A673 (cell line): ENCODE data around the gene WIPF3. TPM values are rescaled to one million over a fixed set of nuclear protein-coding genes. Genes with fewer than 3 reads are reported as not detected.

ENCODE experiments used
- Bru-seq: library from RNA; stranded (reverse); fragments of 400-500 nt; gene quantifications from one replicate; lab custom pipeline; 2021; lab: Mats Ljungman, UMichigan
- BruChase-seq, 2 experiments: library from RNA; stranded (reverse); fragments of 400-500 nt; gene quantifications; one replicate each; lab custom pipeline; 2021; lab: Mats Ljungman, UMichigan
- BruUV-seq: library from RNA; stranded (reverse); fragments of 400-500 nt; replicated peaks from 2 replicates; lab custom pipeline; 2021; lab: Mats Ljungman, UMichigan
- CTCF ChIA-PET: fragments of 300-600 bp; sonication (Branson Sonifier 250); formaldehyde crosslinking; loops from one replicate; lab custom pipeline; 2022; ENCODE audit warnings: antibody characterized with exemption; lab: Charles Lee
- POLR2A ChIA-PET: fragments of 300-600 bp; sonication (Branson Sonifier 250); formaldehyde crosslinking; loops from one replicate; lab custom pipeline; 2022; ENCODE audit warnings: antibody characterized with exemption; ENCODE audit not compliant: low non-redundant PET; lab: Charles Lee
- DNase-seq: peaks from one replicate; pipeline ENCODE4 v3.0.0-alpha.2; 2015; ENCODE audit warnings: low spot score
- H3K27ac ChIP-seq: fragments of 200-600 bp; sonication (generic); 2 replicates; pipeline ENCODE4 v1.5.1; 2016; ENCODE audit warnings: mixed run types, low read depth, mild to moderate bottlenecking, mixed read lengths, antibody characterized with exemption, low read length; ENCODE audit not compliant: poor library complexity, severe bottlenecking
- H3K27me3 ChIP-seq: fragments of 200-600 bp; sonication (generic); replicated peaks from 2 replicates; pipeline ENCODE4 v1.6.1; 2017; ENCODE audit warnings: mixed run types, low read depth, mild to moderate bottlenecking, mixed read lengths, antibody characterized with exemption, low read length; ENCODE audit not compliant: insufficient read depth, poor library complexity
- H3K36me3 ChIP-seq: fragments of 200-600 bp; sonication (generic); 2 replicates; pipeline ENCODE4 v1.6.1; 2016; ENCODE audit warnings: mixed run types, mild to moderate bottlenecking, mixed read lengths, antibody characterized with exemption, low read length; ENCODE audit not compliant: insufficient read depth, poor library complexity, severe bottlenecking
- H3K4me1 ChIP-seq: fragments of 200-600 bp; sonication (generic); 2 replicates; pipeline ENCODE4 v1.6.1; 2017; ENCODE audit warnings: mixed run types, mild to moderate bottlenecking, mixed read lengths, antibody characterized with exemption, low read length; ENCODE audit not compliant: insufficient read depth, poor library complexity, severe bottlenecking
- H3K4me3 ChIP-seq: fragments of 200-600 bp; sonication (generic); 2 replicates; pipeline ENCODE4 v1.5.1; 2016; ENCODE audit warnings: low read depth, mixed run types, mild to moderate bottlenecking, mixed read lengths, low read length; ENCODE audit not compliant: poor library complexity, severe bottlenecking
- H3K9me3 ChIP-seq: fragments of 200-600 bp; sonication (generic); 2 replicates; pipeline ENCODE4 v1.6.1; 2016; ENCODE audit warnings: mixed run types, low read depth, mild to moderate bottlenecking, mixed read lengths, antibody characterized with exemption, low read length; ENCODE audit not compliant: poor library complexity, severe bottlenecking
- EZH2 ChIP-seq: fragments of 200-600 bp; sonication (generic); IDR thresholded peaks from 2 replicates; pipeline ENCODE4 v1.6.1; 2017; ENCODE audit warnings: borderline replicate concordance, low read depth, mild to moderate bottlenecking, mixed read lengths, antibody characterized with exemption, low read length; ENCODE audit not compliant: poor library complexity, severe bottlenecking
- intact Hi-C: fragments of 100-400 bp; cut with micrococcal nuclease; formaldehyde crosslinking; loops from one replicate; pipeline ENCODE4 v1.10.0; 2022; ENCODE audit not compliant: unreplicated experiment
- long read RNA-seq: library from polyadenylated mRNA; stranded (forward); transcript quantifications from one replicate; pipeline ENCODE4 v2.0.0, GENCODE V29; 2022
- total RNA-seq: library from RNA; stranded (reverse); gene quantifications from 2 replicates; pipeline ENCODE4 v1.2.3, GENCODE V29; 2021
- TF ChIP-seq, protein P1 (sequence below): fragments of 300-800, 200-600 bp; sonication (generic); conservative IDR thresholded peaks from 2 replicates; pipeline ENCODE4 v1.5.1; 2017; ENCODE audit warnings: low read depth, mild to moderate bottlenecking, antibody characterized with exemption, low read length, moderate library complexity, mixed read lengths

Gene WIPF3, protein sequence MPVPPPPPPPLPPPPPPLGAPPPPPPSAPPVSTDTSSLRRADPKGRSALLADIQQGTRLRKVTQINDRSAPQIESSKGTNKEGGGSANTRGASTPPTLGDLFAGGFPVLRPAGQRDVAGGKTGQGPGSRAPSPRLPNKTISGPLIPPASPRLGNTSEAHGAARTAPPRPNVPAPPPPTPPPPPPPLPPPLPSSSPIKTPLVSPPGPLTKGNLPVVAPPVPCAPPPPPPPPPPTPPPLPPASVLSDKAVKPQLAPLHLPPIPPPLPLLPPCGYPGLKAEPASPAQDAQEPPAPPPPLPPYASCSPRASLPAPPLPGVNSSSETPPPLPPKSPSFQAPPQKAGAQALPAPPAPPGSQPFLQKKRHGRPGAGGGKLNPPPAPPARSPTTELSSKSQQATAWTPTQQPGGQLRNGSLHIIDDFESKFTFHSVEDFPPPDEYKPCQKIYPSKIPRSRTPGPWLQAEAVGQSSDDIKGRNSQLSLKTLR
- total RNA-seq: 0.17 and 0.21 TPM in 2 replicates
- percentile 14 among the genes with signal in this experiment for Bru-seq, nascent RNA
- percentile 13 among the genes with signal in this experiment for BruChase-seq, experiment 1, labeled RNA remaining after a 2-hour chase
- percentile 13 among the genes with signal in this experiment for BruChase-seq, experiment 2, labeled RNA remaining after a 6-hour chase
- long read RNA-seq: 0 reads

DNA sequence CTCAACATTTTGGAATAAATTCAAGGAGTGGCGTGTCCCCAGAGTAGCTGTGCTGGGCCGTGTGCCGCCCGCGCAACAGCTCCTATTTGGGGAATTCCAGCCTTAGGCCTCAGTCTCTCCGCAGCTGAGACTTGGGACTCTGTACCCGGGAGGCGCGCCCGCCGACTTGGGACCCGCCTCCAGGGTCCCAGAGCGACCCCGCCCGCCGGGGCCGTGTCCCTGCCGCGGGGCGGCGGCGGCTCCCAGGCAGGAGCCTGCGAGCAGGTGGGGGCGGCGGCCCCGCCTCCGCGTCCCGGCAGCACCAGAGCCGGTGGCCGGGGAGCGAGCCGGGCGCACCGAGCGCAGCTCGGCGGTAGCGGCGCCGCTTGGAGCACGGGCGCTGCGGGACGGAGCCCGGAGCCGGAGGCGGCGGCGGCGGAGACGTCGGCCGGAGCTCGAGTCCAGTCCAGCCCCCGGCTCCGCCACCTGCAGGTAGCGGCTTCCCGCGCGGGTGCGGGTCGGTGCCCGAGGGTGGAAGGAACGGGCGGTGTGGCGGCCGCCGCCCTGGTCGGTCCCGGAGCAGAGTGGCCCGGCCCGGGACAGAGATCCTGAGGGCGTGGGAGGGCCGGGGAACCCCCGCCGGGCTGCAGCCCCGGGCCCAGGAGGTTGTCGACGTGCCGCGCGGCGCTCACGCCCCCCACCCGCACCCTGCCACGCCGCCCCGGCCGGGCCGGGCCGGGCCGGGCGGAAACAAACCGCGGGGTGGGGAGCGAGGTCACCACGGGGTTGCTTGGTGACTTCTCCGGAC is at the start of gene WIPF3:
Gene WIPF3 (plus strand): TSS at position 301 of the 787 bp plus-strand sequence. CDS start 28,217 bp downstream, outside the sequence.
- H3K27ac ChIP-seq: no peak within 1 kb of the TSS
- no TSS peak for BruUV-seq
- TF ChIP-seq EZH2: peak; percentile 37
- TF ChIP-seq, protein P1, sequence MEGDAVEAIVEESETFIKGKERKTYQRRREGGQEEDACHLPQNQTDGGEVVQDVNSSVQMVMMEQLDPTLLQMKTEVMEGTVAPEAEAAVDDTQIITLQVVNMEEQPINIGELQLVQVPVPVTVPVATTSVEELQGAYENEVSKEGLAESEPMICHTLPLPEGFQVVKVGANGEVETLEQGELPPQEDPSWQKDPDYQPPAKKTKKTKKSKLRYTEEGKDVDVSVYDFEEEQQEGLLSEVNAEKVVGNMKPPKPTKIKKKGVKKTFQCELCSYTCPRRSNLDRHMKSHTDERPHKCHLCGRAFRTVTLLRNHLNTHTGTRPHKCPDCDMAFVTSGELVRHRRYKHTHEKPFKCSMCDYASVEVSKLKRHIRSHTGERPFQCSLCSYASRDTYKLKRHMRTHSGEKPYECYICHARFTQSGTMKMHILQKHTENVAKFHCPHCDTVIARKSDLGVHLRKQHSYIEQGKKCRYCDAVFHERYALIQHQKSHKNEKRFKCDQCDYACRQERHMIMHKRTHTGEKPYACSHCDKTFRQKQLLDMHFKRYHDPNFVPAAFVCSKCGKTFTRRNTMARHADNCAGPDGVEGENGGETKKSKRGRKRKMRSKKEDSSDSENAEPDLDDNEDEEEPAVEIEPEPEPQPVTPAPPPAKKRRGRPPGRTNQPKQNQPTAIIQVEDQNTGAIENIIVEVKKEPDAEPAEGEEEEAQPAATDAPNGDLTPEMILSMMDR: no peak
- peak within 1 kb of the TSS; percentile 46 for H3K4me3 ChIP-seq
- POLR2A ChIA-PET: no interaction called here
- H3K9me3 ChIP-seq: no peaks in the 10 kb centered on the region
- CTCF ChIA-PET: no interaction called here
- peak; percentile 17 for DNase-seq
- H3K4me1 ChIP-seq: no peaks in the 10 kb centered on the region
- H3K36me3 ChIP-seq: no peaks in the 10 kb centered on the region
- H3K27me3 ChIP-seq: peaks cover 80% of the 10 kb centered on the region
- intact Hi-C loops: no loop called here

DNA sequence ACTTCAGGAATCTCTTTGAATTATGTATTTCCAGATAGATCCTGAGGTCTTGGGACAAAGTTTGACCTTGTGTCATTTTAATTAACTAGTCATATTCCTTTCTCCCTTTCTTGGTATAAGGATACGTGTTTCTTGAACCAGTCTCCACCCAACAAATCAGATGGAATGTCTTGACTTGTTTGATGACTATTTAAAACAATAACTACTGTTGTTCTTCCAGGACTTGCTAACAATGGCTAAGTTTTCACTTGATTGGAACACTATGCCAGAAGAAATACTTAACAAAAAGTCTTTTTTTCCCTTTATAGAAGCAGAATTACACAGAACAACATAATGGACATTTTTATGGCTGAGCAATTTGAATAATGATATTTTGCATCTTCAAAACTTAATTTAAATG is 43.0 kb upstream of the WIPF3 start:
- POLR2A ChIA-PET: no interaction called here
- intact Hi-C loops: loop anchor here (5.0 kb wide), 1 partner anchor 159 kb away; no protein-coding TSS in a partner anchor

More for the DNA sequence above, 43.0 kb upstream of the WIPF3 start:
- TF ChIP-seq, protein P1: no peak
- TF ChIP-seq EZH2: no peak
- H3K9me3 ChIP-seq: no peaks in the 10 kb centered on the region
- DNase-seq: no peak
- CTCF ChIA-PET: no interaction called here
- no peaks in the 10 kb centered on the region for H3K36me3 ChIP-seq
- BruUV-seq: no TSS peak
- no peak overlapping the region for H3K27ac ChIP-seq
- H3K4me1 ChIP-seq: no peaks in the 10 kb centered on the region
- no peaks in the 10 kb centered on the region for H3K27me3 ChIP-seq
- no peak overlapping the region for H3K4me3 ChIP-seq
